IPS-15b (cell line): ENCODE results near the gene NAGPA.

Experiments
- H3K27me3 ChIP-seq: one replicate; pipeline ENCODE4 v1.6.1; 2013; ENCODE audit warnings: low read length; ENCODE audit not compliant: control insufficient read depth, insufficient read depth
- H3K36me3 ChIP-seq: one replicate; pipeline ENCODE4 v1.6.1; 2013; ENCODE audit warnings: low read length; ENCODE audit not compliant: control insufficient read depth, insufficient read depth
- H3K4me1 ChIP-seq: one replicate; pipeline ENCODE4 v1.6.1; 2013; ENCODE audit warnings: mild to moderate bottlenecking, low read length; ENCODE audit not compliant: control insufficient read depth, insufficient read depth
- H3K4me3 ChIP-seq: one replicate; pipeline ENCODE4 v1.5.1; 2013; ENCODE audit warnings: low read depth, low read length
- H3K9ac ChIP-seq: one replicate; pipeline ENCODE4 v1.6.1; 2013; ENCODE audit warnings: low read depth, mild to moderate bottlenecking, low read length
- H3K9me3 ChIP-seq: one replicate; pipeline ENCODE4 v1.6.1; 2013; ENCODE audit warnings: mild to moderate bottlenecking, low read length; ENCODE audit not compliant: control insufficient read depth, insufficient read depth

Gene NAGPA

GRCh38 chr16:4976611-4977145 is 57.1 kb downstream of the NAGPA start:
- H3K9ac ChIP-seq, result no peak overlapping the region
- no peaks in the 10 kb centered on the region for H3K9me3 ChIP-seq
- H3K4me1 ChIP-seq, result no peaks in the 10 kb centered on the region
- H3K27me3 ChIP-seq, result no peaks in the 10 kb centered on the region
- H3K4me3 ChIP-seq, result no peak overlapping the region
- no peaks in the 10 kb centered on the region for H3K36me3 ChIP-seq

- H3K4me1 ChIP-seq, result no peaks in the 10 kb centered on the region
- H3K36me3 ChIP-seq, result no peaks in the 10 kb centered on the region
- H3K27me3 ChIP-seq, result no peaks in the 10 kb centered on the region
- H3K9ac ChIP-seq, result no peak overlapping the region
- no peak overlapping the region for H3K4me3 ChIP-seq
- no peaks in the 10 kb centered on the region for H3K9me3 ChIP-seq
These were observed 57.7 kb downstream of the NAGPA start for GRCh38 chr16:4976079-4976478.
